Progenitor cell of endocrine pancreas (in vitro differentiated cells): Measurements from ENCODE around the gene P4HTM. TPM values are rescaled to one million over a fixed set of nuclear protein-coding genes. Genes with fewer than 3 reads are reported as not detected.
A peak's percentile ranks its signal among the peaks of the same experiment; 100 is the strongest.

Experiments
- DNase-seq: peaks from one replicate; pipeline ENCODE4 v3.0.0; 2021; ENCODE audit warnings: low spot score; ENCODE audit not compliant: unreplicated experiment
- H3K27ac Mint-ChIP-seq: 2 replicates; pipeline ENCODE4 v1.8.0; 2021; ENCODE audit warnings: mild to moderate bottlenecking, moderate library complexity, mixed read lengths
- H3K27me3 Mint-ChIP-seq: 2 replicates; pipeline ENCODE4 v1.8.0; 2021; ENCODE audit warnings: mixed read lengths
- H3K36me3 Mint-ChIP-seq: 2 replicates; pipeline ENCODE4 v1.8.0; 2022; ENCODE audit warnings: mixed read lengths; ENCODE audit not compliant: insufficient read depth
- H3K4me1 Mint-ChIP-seq: 2 replicates; pipeline ENCODE4 v1.8.0; 2021; ENCODE audit warnings: low read depth, mixed read lengths
- H3K4me3 Mint-ChIP-seq: 2 replicates; pipeline ENCODE4 v1.8.0; 2021; ENCODE audit warnings: low read depth, mild to moderate bottlenecking, moderate library complexity, mixed read lengths
- H3K9me3 Mint-ChIP-seq: 2 replicates; pipeline ENCODE4 v1.8.0; 2021; ENCODE audit warnings: low read depth, mixed read lengths
- CTCF ChIP-seq: fragments of 200-600 bp; sonication (generic); IDR thresholded peaks from one replicate; pipeline ENCODE4 v1.5.0; 2021; ENCODE audit warnings: antibody characterized with exemption, mild to moderate bottlenecking; ENCODE audit not compliant: unreplicated experiment
- total RNA-seq: library from RNA; stranded (reverse); gene quantifications from 2 replicates; pipeline ENCODE4 v1.2.1, GENCODE V29; 2021

The P4HTM gene
- total RNA-seq, 1 donor from 2014 or later: 45.3 TPM

DNA sequence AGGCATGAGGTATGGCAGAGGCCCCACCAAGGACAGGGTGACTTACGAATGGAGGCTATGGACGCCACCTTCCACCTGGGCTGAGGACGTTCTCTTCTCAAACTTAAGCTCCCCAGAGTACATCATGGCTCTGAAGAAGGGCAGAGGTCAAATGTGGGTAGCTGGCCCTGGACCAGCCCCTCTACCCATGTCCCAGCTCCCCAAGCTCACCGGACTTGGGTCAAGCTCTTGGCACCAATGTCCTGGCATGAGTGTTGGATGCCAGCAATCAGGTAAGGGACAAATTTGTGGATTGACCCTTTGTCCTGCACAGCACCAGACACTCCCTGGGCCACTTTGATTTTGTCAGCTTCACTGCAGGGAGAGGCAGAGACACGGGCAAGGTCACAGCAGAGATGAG, 34.4 kb downstream of the P4HTM start:
- DNase-seq: no peak
- H3K27me3 Mint-ChIP-seq: no peaks in the 10 kb centered on the region
- no peak overlapping the region for H3K4me3 Mint-ChIP-seq
- peaks cover 14% of the 10 kb centered on the region for H3K36me3 Mint-ChIP-seq
- no peak for TF ChIP-seq CTCF
- peaks cover 27% of the 10 kb centered on the region for H3K4me1 Mint-ChIP-seq
- no peak overlapping the region for H3K27ac Mint-ChIP-seq
- H3K9me3 Mint-ChIP-seq: no peaks in the 10 kb centered on the region

GRCh38 chr3:49025005-49025792, 35.2 kb downstream of the P4HTM start:
- no peak for DNase-seq
- H3K27ac Mint-ChIP-seq: peak overlapping the region; percentile 4
- no peaks in the 10 kb centered on the region for H3K27me3 Mint-ChIP-seq
- no peaks in the 10 kb centered on the region for H3K9me3 Mint-ChIP-seq
- TF ChIP-seq CTCF: no peak
- H3K4me1 Mint-ChIP-seq: peaks cover 20% of the 10 kb centered on the region
- H3K4me3 Mint-ChIP-seq: no peak overlapping the region
- peaks cover 14% of the 10 kb centered on the region for H3K36me3 Mint-ChIP-seq

DNA sequence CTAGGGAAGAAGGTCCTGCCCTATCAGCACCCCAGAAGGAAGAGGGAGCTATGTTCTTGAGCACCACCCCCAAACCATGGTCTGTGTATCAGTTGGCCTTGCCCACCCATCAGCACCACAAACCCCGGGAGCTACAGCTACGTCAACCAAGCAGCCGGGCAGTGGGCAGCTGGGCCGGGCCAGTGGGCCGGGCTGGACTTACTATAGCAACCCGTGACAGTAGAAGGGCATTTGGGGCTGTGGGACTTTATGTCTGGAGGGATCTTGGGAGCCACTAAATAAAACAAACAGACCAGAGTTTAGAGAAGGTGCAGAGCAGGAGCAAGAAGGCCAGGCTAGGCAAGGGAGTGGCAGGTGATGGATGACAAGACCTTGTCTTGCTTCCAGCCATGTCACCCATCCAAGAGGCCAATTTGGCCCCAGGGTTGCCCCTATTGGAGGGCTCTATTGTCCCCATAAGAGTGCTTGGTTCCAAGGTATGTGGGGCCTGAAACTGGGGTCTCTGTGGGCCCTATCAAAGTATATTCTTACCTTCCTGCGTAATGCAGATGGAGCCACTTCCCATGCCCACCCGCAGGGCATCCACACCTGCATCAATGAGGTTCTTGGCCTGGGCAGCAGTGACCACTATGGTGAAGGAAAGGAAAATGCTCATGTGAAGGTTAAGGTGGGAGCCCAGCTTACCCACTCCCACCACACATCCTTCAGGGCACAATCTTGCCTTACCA, 35.9 kb downstream of the P4HTM start:
- H3K4me3 Mint-ChIP-seq: no peak overlapping the region
- no peaks in the 10 kb centered on the region for H3K27me3 Mint-ChIP-seq
- no peaks in the 10 kb centered on the region for H3K9me3 Mint-ChIP-seq
- peak overlapping the region; percentile 4 for H3K27ac Mint-ChIP-seq
- TF ChIP-seq CTCF: no peak
- no peak for DNase-seq
- H3K36me3 Mint-ChIP-seq: peaks cover 14% of the 10 kb centered on the region
- peaks cover 19% of the 10 kb centered on the region for H3K4me1 Mint-ChIP-seq

- no peaks in the 10 kb centered on the region for H3K27me3 Mint-ChIP-seq
- peaks cover 19% of the 10 kb centered on the region for H3K4me1 Mint-ChIP-seq
- no peak overlapping the region for H3K4me3 Mint-ChIP-seq
- TF ChIP-seq CTCF: no peak
- DNase-seq: no peak
- H3K9me3 Mint-ChIP-seq: no peaks in the 10 kb centered on the region
- H3K36me3 Mint-ChIP-seq: peaks cover 18% of the 10 kb centered on the region
- H3K27ac Mint-ChIP-seq: no peak overlapping the region
Observed at GRCh38 chr3:49026536-49026935, 36.5 kb downstream of the P4HTM start.

DNA sequence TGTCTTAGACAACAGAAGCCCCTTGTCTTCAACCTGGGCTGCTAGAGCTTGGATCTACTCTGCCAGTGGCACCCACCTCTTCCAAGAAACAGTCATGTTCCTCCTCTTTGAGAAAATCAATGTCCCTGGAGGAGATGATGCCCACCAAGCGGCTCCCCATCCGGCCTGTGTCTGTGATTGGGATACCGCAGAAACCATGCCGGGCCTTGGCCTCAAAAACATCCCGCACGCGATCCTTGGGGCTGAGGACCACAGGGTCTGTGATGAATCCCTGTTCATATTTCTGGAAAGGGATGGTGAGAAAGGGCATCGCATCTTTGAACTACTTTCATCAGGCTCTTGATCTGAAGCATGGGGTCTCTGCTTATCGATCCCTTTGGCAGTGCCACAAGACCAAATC, 37.6 kb downstream of the P4HTM start:
- no peak overlapping the region for H3K27ac Mint-ChIP-seq
- H3K4me3 Mint-ChIP-seq: no peak overlapping the region
- no peak for TF ChIP-seq CTCF
- H3K4me1 Mint-ChIP-seq: peaks cover 16% of the 10 kb centered on the region
- H3K27me3 Mint-ChIP-seq: no peaks in the 10 kb centered on the region
- no peaks in the 10 kb centered on the region for H3K9me3 Mint-ChIP-seq
- H3K36me3 Mint-ChIP-seq: peaks cover 21% of the 10 kb centered on the region
- DNase-seq: no peak
